B cell (primary cell): ENCODE data around the gene SUCLG2. TPM values are rescaled to one million over a fixed set of nuclear protein-coding genes. Genes with fewer than 3 reads are reported as not detected.

Source experiments
- ATAC-seq: fragments of 200-7000 bp; cut with Tn5 transposase; one replicate; pipeline ENCODE4 v1.10.0; 2021; ENCODE audit warnings: low read depth, mild to moderate bottlenecking, moderate number of reproducible peaks, moderate library complexity
- CTCF ChIA-PET: fragments of 350-600 bp; sonication (Branson Sonifier 250); formaldehyde crosslinking; loops from one replicate; lab custom pipeline; 2021; ENCODE audit warnings: antibody characterized with exemption, inconsistent platforms; lab: Charles Lee
- POLR2A ChIA-PET: fragments of 350-600 bp; sonication (Branson Sonifier 250); formaldehyde crosslinking; loops from one replicate; lab custom pipeline; 2021; ENCODE audit warnings: antibody characterized with exemption; lab: Charles Lee
- DNase-seq: peaks from one replicate; pipeline ENCODE4 v3.0.0; 2013
- H2AFZ ChIP-seq: 2 replicates; pipeline ENCODE4 v1.6.1; 2012; ENCODE audit warnings: mild to moderate bottlenecking, low read depth, low read length; ENCODE audit not compliant: insufficient read depth, poor library complexity, severe bottlenecking
- H3K27ac ChIP-seq, 2 donors: 1 replicate in 1 of 2; 2 replicates in 1 of 2; pipeline ENCODE4 v1.5.1; 2012 to 2013; ENCODE audit warnings: low read length in 2 of 2, mild to moderate bottlenecking in 2 of 2, moderate library complexity in 1 of 2
- H3K27me3 ChIP-seq, 4 experiments: fragments of 200-600 bp in 1 of 4; sonication (generic) in 1 of 4; replicated peaks in 1 of 4; 1 replicate in 2 of 4; 2 replicates in 2 of 4; pipeline versions ENCODE4 v1.6.1 to v1.7.0; 2013 to 2016; ENCODE audit warnings: low read length in 3 of 4, mild to moderate bottlenecking in 2 of 4, mixed read lengths in 1 of 4, moderate library complexity in 1 of 4; ENCODE audit not compliant: insufficient read depth in 4 of 4, control insufficient read depth in 3 of 4; ENCODE audit errors: control extremely low read depth in 1 of 4
- H3K36me3 ChIP-seq, 2 experiments: replicated peaks in 1 of 2; 1 replicate in 1 of 2; 2 replicates in 1 of 2; pipeline versions ENCODE4 v1.6.1 to v1.7.1; 2013; ENCODE audit warnings: low read length in 1 of 2; ENCODE audit not compliant: insufficient read depth in 2 of 2, control insufficient read depth in 1 of 2; ENCODE audit errors: control extremely low read depth in 1 of 2, extremely low read depth in 1 of 2
- H3K4me1 ChIP-seq, 2 donors: fragments of 200-600 bp in 1 of 2; sonication (generic) in 1 of 2; 1 replicate in 1 of 2; 2 replicates in 1 of 2; pipeline versions ENCODE4 v1.5.1 to v1.6.1; 2013 to 2017; ENCODE audit warnings: low read length in 2 of 2; ENCODE audit not compliant: control insufficient read depth in 2 of 2, insufficient read depth in 2 of 2
- H3K4me2 ChIP-seq: replicated peaks from 2 replicates; pipeline ENCODE3; 2012; ENCODE audit warnings: mild to moderate bottlenecking, low read depth, low read length; ENCODE audit not compliant: poor library complexity, severe bottlenecking
- H3K4me3 ChIP-seq, 5 experiments: fragments of 200-600 bp in 1 of 5; sonication (generic) in 1 of 5; 1 replicate in 3 of 5; 2 replicates in 2 of 5; pipeline versions ENCODE4 v1.5.1 to v1.7.0; 2011 to 2016; ENCODE audit warnings: low read length in 4 of 5, mild to moderate bottlenecking in 4 of 5, low read depth in 2 of 5, control low read depth in 1 of 5, moderate library complexity in 1 of 5; ENCODE audit not compliant: insufficient read depth in 1 of 5; ENCODE audit errors: control extremely low read depth in 1 of 5, extremely low read depth in 1 of 5
- H3K79me2 ChIP-seq: fragments of 200-600 bp; sonication (generic); one replicate; pipeline ENCODE4 v1.6.0; 2016; ENCODE audit warnings: low read length; ENCODE audit not compliant: control insufficient read depth, insufficient read depth
- H3K9ac ChIP-seq: fragments of 200-600 bp; sonication (generic); 2 replicates; pipeline ENCODE4 v1.6.1; 2017; ENCODE audit warnings: mild to moderate bottlenecking, low read length, moderate library complexity
- H3K9me3 ChIP-seq, 3 donors: one replicate each; pipeline versions ENCODE4 v1.6.1 to v1.7.1; 2013; ENCODE audit warnings: low read length in 2 of 3; ENCODE audit not compliant: control insufficient read depth in 2 of 3, insufficient read depth in 1 of 3; ENCODE audit errors: control extremely low read depth in 1 of 3
- H4K20me1 ChIP-seq: 2 replicates; pipeline ENCODE4 v1.6.0; 2012; ENCODE audit warnings: mild to moderate bottlenecking, low read length; ENCODE audit not compliant: insufficient read depth, control insufficient read depth, poor library complexity, severe bottlenecking
- H3K27ac Mint-ChIP-seq: one replicate; pipeline ENCODE4 v1.8.0; 2021; ENCODE audit warnings: mixed read lengths
- H3K27me3 Mint-ChIP-seq: one replicate; pipeline ENCODE4 v1.8.0; 2021; ENCODE audit warnings: mixed read lengths
- H3K4me1 Mint-ChIP-seq: one replicate; pipeline ENCODE4 v1.8.0; 2021; ENCODE audit warnings: mixed read lengths
- H3K4me3 Mint-ChIP-seq: one replicate; pipeline ENCODE4 v1.8.0; 2021; ENCODE audit warnings: mixed read lengths
- H3K9me3 Mint-ChIP-seq: one replicate; pipeline ENCODE4 v1.8.0; 2022; ENCODE audit warnings: mixed read lengths; ENCODE audit not compliant: insufficient read depth
- EZH2 ChIP-seq: IDR thresholded peaks from 2 replicates; pipeline ENCODE4 v1.6.1; 2012; ENCODE audit warnings: borderline replicate concordance, low read depth, mild to moderate bottlenecking, moderate library complexity, low read length; ENCODE audit not compliant: insufficient read depth, poor library complexity, severe bottlenecking
- WGBS: methylation state at CpG from one replicate; pipeline ENCODE4 v1.1.5; 2013; ENCODE audit warnings: missing lambda C conversion rate; ENCODE audit not compliant: insufficient coverage; 5-methylcytosine and 5-hydroxymethylcytosine counted together
- intact Hi-C: fragments of 100-400 bp; cut with micrococcal nuclease; formaldehyde crosslinking; loops from one replicate; pipeline ENCODE4 v1.10.0; 2022
- polyA plus RNA-seq: library from polyadenylated mRNA; depleted of rRNA; stranded (reverse); fragments of >200 nt; gene quantifications from 2 replicates; pipeline ENCODE4 v1.2.3, GENCODE V29; 2012
- total RNA-seq, 2 donors: library from RNA; stranded (reverse); fragments of 120-200 nt in 1 of 2; gene quantifications; 1 replicate in 1 of 2; 2 replicates in 1 of 2; pipeline versions ENCODE4 v1.2.3 to v1.2.4, GENCODE V29; 2013 to 2022
- TF ChIP-seq, protein P1 (sequence below): fragments of 200-600 bp; IDR thresholded peaks from one replicate; pipeline ENCODE4 v1.8.0; 2022; ENCODE audit warnings: antibody characterized with exemption, mild to moderate bottlenecking

The SUCLG2 gene
- total and polyA plus RNA-seq, 2 donors (not counting 1 experiment from before 2014, with no cell fraction given) = 9.1 to 35.8 TPM

DNA sequence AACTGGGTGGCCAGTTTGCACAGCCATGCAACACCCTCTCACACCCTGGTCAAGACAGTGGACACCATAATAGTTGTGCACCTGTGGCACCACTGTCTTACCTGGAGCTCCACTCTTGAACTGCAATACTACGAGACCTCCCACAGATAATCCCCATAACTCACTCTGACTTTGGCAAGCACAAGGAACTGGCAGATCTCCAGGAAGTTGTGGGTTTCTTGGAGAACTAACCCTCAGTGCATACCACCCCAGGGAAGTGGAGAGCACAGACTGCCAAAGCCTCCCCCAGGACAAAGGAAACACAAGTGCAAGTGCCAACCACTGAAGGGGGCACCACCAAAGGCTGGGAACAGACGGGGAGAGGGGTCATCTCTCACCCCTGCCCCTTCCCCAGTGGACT is 318.6 kb downstream of the SUCLG2 start:
- intact Hi-C loops = no loop called here
- no peaks in the 10 kb centered on the region for H3K27me3 ChIP-seq
- H3K4me3 ChIP-seq = no peak overlapping the region
- H3K27ac Mint-ChIP-seq = no peak overlapping the region
- DNase-seq = no peak
- no peak for ATAC-seq
- no peaks in the 10 kb centered on the region for H4K20me1 ChIP-seq
- WGBS = 10% methylated on average over 1 of the region's 2 CpGs
- ChIA-PET CTCF (no interaction called here), POLR2A (no interaction called here)
- H3K4me3 Mint-ChIP-seq = no peak overlapping the region
- H3K79me2 ChIP-seq = no peaks in the 10 kb centered on the region
- no peak overlapping the region for H3K27ac ChIP-seq
- no peaks in the 10 kb centered on the region for H3K4me1 ChIP-seq
- no peaks in the 10 kb centered on the region for H3K4me1 Mint-ChIP-seq
- H3K9me3 ChIP-seq = peaks cover 0 to 11% (median 1%) of the 10 kb centered on the region in 3 donors
- no peaks in the 10 kb centered on the region for H3K36me3 ChIP-seq
- no peak for TF ChIP-seq EZH2
- TF ChIP-seq, protein P1, sequence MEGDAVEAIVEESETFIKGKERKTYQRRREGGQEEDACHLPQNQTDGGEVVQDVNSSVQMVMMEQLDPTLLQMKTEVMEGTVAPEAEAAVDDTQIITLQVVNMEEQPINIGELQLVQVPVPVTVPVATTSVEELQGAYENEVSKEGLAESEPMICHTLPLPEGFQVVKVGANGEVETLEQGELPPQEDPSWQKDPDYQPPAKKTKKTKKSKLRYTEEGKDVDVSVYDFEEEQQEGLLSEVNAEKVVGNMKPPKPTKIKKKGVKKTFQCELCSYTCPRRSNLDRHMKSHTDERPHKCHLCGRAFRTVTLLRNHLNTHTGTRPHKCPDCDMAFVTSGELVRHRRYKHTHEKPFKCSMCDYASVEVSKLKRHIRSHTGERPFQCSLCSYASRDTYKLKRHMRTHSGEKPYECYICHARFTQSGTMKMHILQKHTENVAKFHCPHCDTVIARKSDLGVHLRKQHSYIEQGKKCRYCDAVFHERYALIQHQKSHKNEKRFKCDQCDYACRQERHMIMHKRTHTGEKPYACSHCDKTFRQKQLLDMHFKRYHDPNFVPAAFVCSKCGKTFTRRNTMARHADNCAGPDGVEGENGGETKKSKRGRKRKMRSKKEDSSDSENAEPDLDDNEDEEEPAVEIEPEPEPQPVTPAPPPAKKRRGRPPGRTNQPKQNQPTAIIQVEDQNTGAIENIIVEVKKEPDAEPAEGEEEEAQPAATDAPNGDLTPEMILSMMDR = no peak
- H3K4me2 ChIP-seq = no peak overlapping the region
- H3K9ac ChIP-seq = no peak overlapping the region
- H3K9me3 Mint-ChIP-seq = peaks cover 14% of the 10 kb centered on the region
- H2AFZ ChIP-seq = no peak overlapping the region
- peaks cover 4% of the 10 kb centered on the region for H3K27me3 Mint-ChIP-seq

DNA sequence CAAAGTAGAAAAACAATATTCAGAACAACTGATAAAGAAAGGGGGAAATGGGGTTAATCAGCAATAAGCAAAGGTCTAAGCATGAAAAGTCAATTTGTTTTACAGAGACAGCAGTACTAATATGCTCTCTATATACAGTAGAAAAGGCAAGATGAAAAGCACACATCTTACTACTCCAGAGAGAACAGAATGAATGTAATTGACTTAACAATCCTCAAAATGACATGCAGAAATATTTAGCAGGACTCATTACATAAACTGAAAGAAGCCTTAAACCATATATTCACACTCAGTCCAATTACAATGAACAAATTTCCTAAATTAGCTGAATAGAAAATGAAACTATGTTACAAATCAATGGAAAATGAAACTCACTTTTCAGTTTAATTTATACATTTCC is 319.8 kb downstream of the SUCLG2 start:
- H3K27ac ChIP-seq = no peak overlapping the region
- Mint-ChIP-seq H3K27ac (no peak overlapping the region), H3K9me3 (peaks cover 12% of the 10 kb centered on the region), H3K4me3 (no peak overlapping the region), H3K27me3 (peaks cover 4% of the 10 kb centered on the region), H3K4me1 (no peaks in the 10 kb centered on the region)
- H3K9me3 ChIP-seq = peaks cover 0 to 5% (median 1%) of the 10 kb centered on the region in 3 donors
- TF ChIP-seq EZH2 = no peak
- TF ChIP-seq, protein P1 = no peak
- no peaks in the 10 kb centered on the region for H3K4me1 ChIP-seq
- H3K4me3 ChIP-seq = no peak overlapping the region
- H2AFZ ChIP-seq = no peak overlapping the region
- no peaks in the 10 kb centered on the region for H3K36me3 ChIP-seq
- CTCF ChIA-PET = no interaction called here
- H3K9ac ChIP-seq = no peak overlapping the region
- ATAC-seq (no peak), DNase-seq (no peak)
- POLR2A ChIA-PET = no interaction called here
- H3K79me2 ChIP-seq = no peaks in the 10 kb centered on the region
- no peaks in the 10 kb centered on the region for H3K27me3 ChIP-seq
- H3K4me2 ChIP-seq = no peak overlapping the region
- H4K20me1 ChIP-seq = no peaks in the 10 kb centered on the region
- intact Hi-C loops = no loop called here
